SK-N-SH (cell line): ENCODE results near the gene COX7C. TPM values are rescaled to one million over a fixed set of nuclear protein-coding genes. Genes with fewer than 3 reads are reported as not detected.

ENCODE experiments used
- CTCF ChIA-PET: fragments of 300-600, 350-600 bp; formaldehyde crosslinking; extraction: SDS; loops from one replicate; lab custom pipeline; 2021; lab: Yijun Ruan, JAX
- POLR2A ChIA-PET: fragments of 350-600 bp; sonication (Branson Sonifier 250); formaldehyde crosslinking; extraction: SDS; loops from one replicate; lab custom pipeline; 2020; ENCODE audit warnings: antibody characterized with exemption, inconsistent platforms; lab: Yijun Ruan, JAX
- DNase-seq: peaks from one replicate; pipeline ENCODE4 v3.0.0; 2012
- H2AFZ ChIP-seq: fragments of 200-600 bp; sonication (generic); 2 replicates; pipeline ENCODE4 v1.8.1; 2016; ENCODE audit warnings: antibody characterized with exemption, mild to moderate bottlenecking, low read depth
- H3F3A ChIP-seq: fragments of 200-600 bp; sonication (generic); replicated peaks from 2 replicates; pipeline ENCODE3; 2016; ENCODE audit warnings: antibody characterized with exemption, mild to moderate bottlenecking; ENCODE audit not compliant: insufficient read depth
- H3K27ac ChIP-seq, 2 experiments: fragments of 200-500 bp in 1 of 2; fragments of 200-600 bp in 1 of 2; sonication (Bioruptor generic) in 1 of 2; sonication (generic), shearing (Covaris generic) in 1 of 2; 2 replicates each; pipeline versions ENCODE4 v1.5.1 to v1.6.1; 2014 to 2016; ENCODE audit warnings: low read depth in 2 of 2, inconsistent platforms in 1 of 2, low read length in 1 of 2, mild to moderate bottlenecking in 1 of 2, mixed read lengths in 1 of 2
- H3K27me3 ChIP-seq: fragments of 200-600 bp; sonication (generic), shearing (Covaris generic); 2 replicates; pipeline ENCODE4 v1.6.1; 2016; ENCODE audit warnings: mixed run types; ENCODE audit not compliant: insufficient read depth
- H3K36me3 ChIP-seq, 2 experiments: fragments of 200-500 bp in 1 of 2; fragments of 200-600 bp in 1 of 2; sonication (Bioruptor generic) in 1 of 2; sonication (generic) in 1 of 2; replicated peaks in 1 of 2; 2 replicates each; pipeline versions ENCODE3 to v1.5.1; 2014 to 2016; ENCODE audit warnings: low read length in 1 of 2, mild to moderate bottlenecking in 1 of 2; ENCODE audit not compliant: insufficient read depth in 2 of 2, control insufficient read depth in 1 of 2
- H3K4me1 ChIP-seq, 2 experiments: fragments of 200-500 bp in 1 of 2; fragments of 200-600 bp in 1 of 2; sonication (Bioruptor generic) in 1 of 2; sonication (generic), shearing (Covaris generic) in 1 of 2; 2 replicates each; pipeline versions ENCODE4 v1.5.1 to v1.6.1; 2014 to 2016; ENCODE audit warnings: low read depth in 1 of 2, low read length in 1 of 2, mixed run types in 1 of 2; ENCODE audit not compliant: insufficient read depth in 2 of 2, control insufficient read depth in 1 of 2
- H3K4me2 ChIP-seq: fragments of 200-600 bp; sonication (generic), shearing (Covaris generic); 2 replicates; pipeline ENCODE4 v1.6.1; 2017; ENCODE audit warnings: mixed run types
- H3K4me3 ChIP-seq, 2 experiments: fragments of 200-500 bp in 1 of 2; fragments of 200-600 bp in 1 of 2; sonication (Bioruptor generic) in 1 of 2; sonication (generic), shearing (Covaris generic) in 1 of 2; 2 replicates each; pipeline versions ENCODE4 v1.5.1 to v1.8.1; 2014 to 2016; ENCODE audit warnings: low read depth in 2 of 2, inconsistent platforms in 1 of 2, low read length in 1 of 2, mild to moderate bottlenecking in 1 of 2, mixed read lengths in 1 of 2, moderate library complexity in 1 of 2
- H3K79me2 ChIP-seq: fragments of 200-600 bp; sonication (generic); 2 replicates; pipeline ENCODE4 v1.8.1; 2017; ENCODE audit warnings: mild to moderate bottlenecking; ENCODE audit not compliant: insufficient read depth
- H3K9ac ChIP-seq: fragments of 200-600 bp; sonication (generic); 2 replicates; pipeline ENCODE4 v1.6.1; 2017; ENCODE audit warnings: mixed run types
- H3K9me2 ChIP-seq: fragments of 200-600 bp; sonication (generic); 2 replicates; pipeline ENCODE4 v1.6.1; 2017; ENCODE audit warnings: mixed run types
- H3K9me3 ChIP-seq: fragments of 200-600 bp; sonication (generic); 2 replicates; pipeline ENCODE4 v1.6.1; 2017; ENCODE audit warnings: mixed run types, mild to moderate bottlenecking, moderate library complexity
- H4K20me1 ChIP-seq: fragments of 200-600 bp; sonication (generic); 2 replicates; pipeline ENCODE4 v1.6.1; 2017; ENCODE audit warnings: mild to moderate bottlenecking, mixed run types; ENCODE audit not compliant: insufficient read depth
- CHD2 ChIP-seq: fragments of 150-350 bp; IDR thresholded peaks from 2 replicates; pipeline ENCODE4 v1.6.1; 2018; ENCODE audit warnings: low read length; ENCODE audit not compliant: partially characterized antibody
- FOSL2 ChIP-seq: IDR thresholded peaks from 2 replicates; pipeline ENCODE4 v1.4.0; 2012; ENCODE audit warnings: low read depth, mild to moderate bottlenecking, moderate library complexity, borderline replicate concordance
- GABPA ChIP-seq: IDR thresholded peaks from 2 replicates; pipeline ENCODE4 v1.4.0; 2012; ENCODE audit warnings: low read depth, mild to moderate bottlenecking
- GATA2 ChIP-seq: sonication (generic); formaldehyde crosslinking; IDR thresholded peaks from 2 replicates; pipeline ENCODE4 v1.5.0; 2020; ENCODE audit warnings: mild to moderate bottlenecking, missing genetic modification reagents
- IRF3 ChIP-seq: fragments of 150-350 bp; IDR thresholded peaks from 2 replicates; pipeline ENCODE4 v1.6.1; 2016; ENCODE audit warnings: mild to moderate bottlenecking, low read depth, low read length
- JUND ChIP-seq: IDR thresholded peaks from 2 replicates; pipeline ENCODE4 v1.4.0; 2012
- MXI1 ChIP-seq: IDR thresholded peaks from 2 replicates; pipeline ENCODE4 v1.6.1; 2012; ENCODE audit warnings: mild to moderate bottlenecking, low read depth, low read length, improper control_type of control experiment
- NFIC ChIP-seq: IDR thresholded peaks from 2 replicates; pipeline ENCODE4 v1.4.0; 2012; ENCODE audit warnings: borderline replicate concordance
- PBX3 ChIP-seq: IDR thresholded peaks from 2 replicates; pipeline ENCODE4; 2012
- POLR2AphosphoS5 ChIP-seq: IDR thresholded peaks from 2 replicates; pipeline ENCODE4 v1.6.1; 2012; ENCODE audit warnings: low read depth, low read length
- RAD21 ChIP-seq: IDR thresholded peaks from 2 replicates; pipeline ENCODE4 v1.6.1; 2012; ENCODE audit warnings: mild to moderate bottlenecking, low read length
- RCOR1 ChIP-seq: fragments of 150-350 bp; IDR thresholded peaks from 2 replicates; pipeline ENCODE4 v1.6.1; 2017; ENCODE audit warnings: antibody characterized with exemption, low read length
- REST ChIP-seq: IDR thresholded peaks from 2 replicates; pipeline ENCODE4 v1.6.1; 2012; ENCODE audit warnings: mild to moderate bottlenecking, low read depth, low read length, moderate library complexity
- RFX5 ChIP-seq: IDR thresholded peaks from 2 replicates; pipeline ENCODE4 v1.6.1; 2012; ENCODE audit warnings: mild to moderate bottlenecking, improper control_type of control experiment, low read length
- SIN3A ChIP-seq: IDR thresholded peaks from 2 replicates; pipeline ENCODE4 v1.6.1; 2012; ENCODE audit warnings: low read depth, mild to moderate bottlenecking, low read length, moderate library complexity, borderline replicate concordance
- TAF1 ChIP-seq: IDR thresholded peaks from 2 replicates; pipeline ENCODE4 v1.6.1; 2012; ENCODE audit warnings: low read depth, mild to moderate bottlenecking, low read length, moderate library complexity, borderline replicate concordance
- TEAD4 ChIP-seq: IDR thresholded peaks from 2 replicates; pipeline ENCODE4 v1.4.0; 2012; ENCODE audit warnings: mild to moderate bottlenecking, borderline replicate concordance; ENCODE audit not compliant: insufficient read depth
- YY1 ChIP-seq: IDR thresholded peaks from 2 replicates; pipeline ENCODE4 v1.4.0; 2012; ENCODE audit warnings: low read depth, mild to moderate bottlenecking
- ZBTB33 ChIP-seq: IDR thresholded peaks from 2 replicates; pipeline ENCODE4 v1.4.0; 2012; ENCODE audit warnings: low read depth, borderline replicate concordance
- WGBS: methylation state at CpG from one replicate; pipeline ENCODE4 v1.1.6; 2017; ENCODE audit warnings: low lambda C conversion rate; 5-methylcytosine and 5-hydroxymethylcytosine counted together
- polyA plus RNA-seq, 3 experiments: library from polyadenylated mRNA; depleted of rRNA; stranded (reverse); fragments of >200 nt; gene quantifications; 2 replicates each; pipeline ENCODE4 v1.2.3, GENCODE V29; 2012
- TF ChIP-seq, protein P1 (sequence below): IDR thresholded peaks from 2 replicates; pipeline ENCODE4 v1.4.0; 2012; ENCODE audit warnings: low read depth

Gene COX7C
- polyA plus RNA-seq, 1 of the 3 experiments (the other 2 are of a cell fraction) = 675 TPM

- Histone ChIP-seq H3K4me2 (no peak overlapping the region), H3K27me3 (peaks cover 13% of the 10 kb centered on the region; the same call in 1 of the 2 replicates), H4K20me1 (no peaks in the 10 kb centered on the region), H3K36me3 (no peaks in the 10 kb centered on the region), H3K9me3 (no peaks in the 10 kb centered on the region), H3F3A (no peaks in the 10 kb centered on the region)
- POLR2A ChIA-PET = no interaction called here
- TF ChIP-seq IRF3 (no peak), RAD21 (no peak), POLR2AphosphoS5 (no peak), TAF1 (no peak), GATA2 (no peak), NFIC (no peak), SIN3A (no peak), JUND (no peak)
- TF ChIP-seq, all 33 proteins: peak for 0
- H3K79me2 ChIP-seq = no peaks in the 10 kb centered on the region
- no peaks in the 10 kb centered on the region for H3K9me2 ChIP-seq
- no peak overlapping the region for H3K9ac ChIP-seq
- DNase-seq = no peak
- no peak overlapping the region for H2AFZ ChIP-seq
- no peak overlapping the region for H3K4me3 ChIP-seq
- CTCF ChIA-PET = no interaction called here
- 5% methylated on average over 3 of the region's 3 CpGs for WGBS
- no peaks in the 10 kb centered on the region for H3K4me1 ChIP-seq
- H3K27ac ChIP-seq = no peak overlapping the region
Observed at GRCh38 chr5:86579502-86579901, 38.2 kb upstream of the COX7C start.

GRCh38 chr5:86596476-86596875 is 21.3 kb upstream of the COX7C start:
- POLR2A ChIA-PET = no interaction called here
- no peak overlapping the region for H3K27ac ChIP-seq
- H3K4me3 ChIP-seq = no peak overlapping the region
- H3K4me2 ChIP-seq = no peak overlapping the region
- peaks cover 3% of the 10 kb centered on the region; the same call in 1 of the 2 replicates for H3K9me3 ChIP-seq
- H3K9ac ChIP-seq = no peak overlapping the region
- H4K20me1 ChIP-seq = no peaks in the 10 kb centered on the region
- H3F3A ChIP-seq = no peaks in the 10 kb centered on the region
- H3K27me3 ChIP-seq = peaks cover 11% of the 10 kb centered on the region; the same call in 1 of the 2 replicates
- H3K4me1 ChIP-seq = no peaks in the 10 kb centered on the region
- H3K36me3 ChIP-seq = no peaks in the 10 kb centered on the region
- H3K79me2 ChIP-seq = no peaks in the 10 kb centered on the region
- no peak for DNase-seq
- CTCF ChIA-PET = no interaction called here
- H2AFZ ChIP-seq = no peak overlapping the region
- H3K9me2 ChIP-seq = no peaks in the 10 kb centered on the region
- TF ChIP-seq, protein P1, sequence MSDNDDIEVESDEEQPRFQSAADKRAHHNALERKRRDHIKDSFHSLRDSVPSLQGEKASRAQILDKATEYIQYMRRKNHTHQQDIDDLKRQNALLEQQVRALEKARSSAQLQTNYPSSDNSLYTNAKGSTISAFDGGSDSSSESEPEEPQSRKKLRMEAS = no peak
- no peak for TF ChIP-seq RFX5
- no peak for TF ChIP-seq CHD2
- no peak for TF ChIP-seq REST
- TF ChIP-seq YY1 = no peak
- TF ChIP-seq TAF1 = no peak
- no peak for TF ChIP-seq RCOR1
- no peak for TF ChIP-seq FOSL2
- TF ChIP-seq NFIC = no peak
- TF ChIP-seq MXI1 = no peak
- no peak for TF ChIP-seq PBX3
- no peak for TF ChIP-seq ZBTB33
- no peak for TF ChIP-seq TEAD4
- TF ChIP-seq GABPA = no peak
